Stimulated activated memory B cell treated with anti-CD40 and anti-IgM and Interleukin-4, amounts not matched to agents 10 μg/mL and 1 μg/mL and 100 μg/mL, for 72 hours (primary cell): ENCODE results near the gene CES4A.
A peak's percentile ranks its signal among the peaks of the same experiment; 100 is the strongest.
"Not testable (repeated sequence)": the region's sequence is repeated elsewhere in the genome, so short reads cannot be mapped to it uniquely, and the experiment has no call there.

Experiments used
- ATAC-seq: fragments of 150-1000 bp; cut with Tn5 transposase; 2 replicates; pipeline ENCODE4 v1.10.0; 2021
- H3K27ac Mint-ChIP-seq: one replicate; pipeline ENCODE4 v1.8.0; 2022; ENCODE audit warnings: mild to moderate bottlenecking, mixed read lengths
- H3K27me3 Mint-ChIP-seq: one replicate; pipeline ENCODE4 v1.8.0; 2022; ENCODE audit warnings: mixed read lengths
- H3K36me3 Mint-ChIP-seq: one replicate; pipeline ENCODE4 v1.8.0; 2022; ENCODE audit warnings: mixed read lengths
- H3K4me1 Mint-ChIP-seq: one replicate; pipeline ENCODE4 v1.8.0; 2022; ENCODE audit warnings: mixed read lengths
- H3K4me3 Mint-ChIP-seq: one replicate; pipeline ENCODE4 v1.8.0; 2022; ENCODE audit warnings: mild to moderate bottlenecking, moderate library complexity, mixed read lengths
- H3K9me3 Mint-ChIP-seq: one replicate; pipeline ENCODE4 v1.8.0; 2022; ENCODE audit warnings: mixed read lengths

CES4A gene

GRCh38 chr16:66970775-66971720 is 17.3 kb upstream of the CES4A start:
- Mint-ChIP-seq H3K4me1 (no peaks in the 10 kb centered on the region), H3K27me3 (peaks cover 11% of the 10 kb centered on the region), H3K9me3 (no peaks in the 10 kb centered on the region), H3K27ac (no peak overlapping the region), H3K4me3 (no peak overlapping the region), H3K36me3 (no peaks in the 10 kb centered on the region)
- no peak for ATAC-seq

GRCh38 chr16:66972983-66973382 is 15.4 kb upstream of the CES4A start:
- Mint-ChIP-seq H3K9me3 (no peaks in the 10 kb centered on the region), H3K4me1 (peaks cover 6% of the 10 kb centered on the region), H3K27ac (no peak overlapping the region), H3K27me3 (peaks cover 30% of the 10 kb centered on the region), H3K4me3 (no peak overlapping the region), H3K36me3 (no peaks in the 10 kb centered on the region)
- ATAC-seq = no peak

GRCh38 chr16:66973716-66974115 is 14.7 kb upstream of the CES4A start:
- H3K4me1 Mint-ChIP-seq = peaks cover 6% of the 10 kb centered on the region
- no peak overlapping the region for H3K4me3 Mint-ChIP-seq
- peaks cover 30% of the 10 kb centered on the region for H3K27me3 Mint-ChIP-seq
- ATAC-seq = no peak
- no peaks in the 10 kb centered on the region for H3K36me3 Mint-ChIP-seq
- no peak overlapping the region for H3K27ac Mint-ChIP-seq
- H3K9me3 Mint-ChIP-seq = no peaks in the 10 kb centered on the region

GRCh38 chr16:66974156-66974931 is 14.0 kb upstream of the CES4A start:
- not testable (repeated sequence) for H3K4me1 Mint-ChIP-seq, H3K27ac Mint-ChIP-seq, H3K9me3 Mint-ChIP-seq, ATAC-seq, H3K4me3 Mint-ChIP-seq, H3K36me3 Mint-ChIP-seq
- peaks cover 30% of the 10 kb centered on the region for H3K27me3 Mint-ChIP-seq

- H3K27me3 Mint-ChIP-seq = peaks cover 30% of the 10 kb centered on the region
- H3K36me3 Mint-ChIP-seq, ATAC-seq, H3K4me1 Mint-ChIP-seq, H3K27ac Mint-ChIP-seq, H3K9me3 Mint-ChIP-seq, H3K4me3 Mint-ChIP-seq: not testable (repeated sequence)
Measured at GRCh38 chr16:66974932-66975246, 13.5 kb upstream of the CES4A start.

- no peaks in the 10 kb centered on the region for H3K9me3 Mint-ChIP-seq
- no peaks in the 10 kb centered on the region for H3K36me3 Mint-ChIP-seq
- no peak for ATAC-seq
- H3K27me3 Mint-ChIP-seq = peaks cover 30% of the 10 kb centered on the region
- peaks cover 6% of the 10 kb centered on the region for H3K4me1 Mint-ChIP-seq
- no peak overlapping the region for H3K27ac Mint-ChIP-seq
- no peak overlapping the region for H3K4me3 Mint-ChIP-seq
Measured at GRCh38 chr16:66975302-66975893, 13.0 kb upstream of the CES4A start.

- Mint-ChIP-seq H3K27me3 (peaks cover 30% of the 10 kb centered on the region), H3K4me3 (no peak overlapping the region), H3K36me3 (no peaks in the 10 kb centered on the region), H3K4me1 (peaks cover 6% of the 10 kb centered on the region), H3K9me3 (no peaks in the 10 kb centered on the region), H3K27ac (no peak overlapping the region)
- no peak for ATAC-seq
Measured at GRCh38 chr16:66976746-66977145, 11.6 kb upstream of the CES4A start.

- Mint-ChIP-seq H3K36me3 (no peaks in the 10 kb centered on the region), H3K27me3 (peaks cover 30% of the 10 kb centered on the region), H3K9me3 (no peaks in the 10 kb centered on the region), H3K27ac (no peak overlapping the region), H3K4me3 (no peak overlapping the region), H3K4me1 (peaks cover 6% of the 10 kb centered on the region)
- peak; percentile 93 for ATAC-seq
Measured at GRCh38 chr16:66977341-66978113, 10.9 kb upstream of the CES4A start.

- no peak for ATAC-seq
- peaks cover 6% of the 10 kb centered on the region for H3K4me1 Mint-ChIP-seq
- H3K36me3 Mint-ChIP-seq = no peaks in the 10 kb centered on the region
- H3K4me3 Mint-ChIP-seq = no peak overlapping the region
- H3K9me3 Mint-ChIP-seq = no peaks in the 10 kb centered on the region
- peaks cover 30% of the 10 kb centered on the region for H3K27me3 Mint-ChIP-seq
- H3K27ac Mint-ChIP-seq = no peak overlapping the region
Measured at GRCh38 chr16:66979011-66979717, 9.2 kb upstream of the CES4A start.

GRCh38 chr16:66983033-66983432 is 5.4 kb upstream of the CES4A start:
- Mint-ChIP-seq H3K36me3 (no peaks in the 10 kb centered on the region), H3K4me3 (no peak overlapping the region), H3K4me1 (no peaks in the 10 kb centered on the region), H3K27me3 (peaks cover 9% of the 10 kb centered on the region), H3K9me3 (no peaks in the 10 kb centered on the region), H3K27ac (no peak overlapping the region)
- no peak for ATAC-seq

GRCh38 chr16:66984892-66985311 is 3.5 kb upstream of the CES4A start:
- H3K27me3 Mint-ChIP-seq = peaks cover 9% of the 10 kb centered on the region
- no peak for ATAC-seq

GRCh38 chr16:66986559-66986958 is 1.8 kb upstream of the CES4A start:
- H3K4me3 Mint-ChIP-seq = no peak overlapping the region
- H3K36me3 Mint-ChIP-seq = no peaks in the 10 kb centered on the region
- no peaks in the 10 kb centered on the region for H3K4me1 Mint-ChIP-seq
- no peak for ATAC-seq
- H3K27ac Mint-ChIP-seq = no peak overlapping the region
- no peaks in the 10 kb centered on the region for H3K9me3 Mint-ChIP-seq
- H3K27me3 Mint-ChIP-seq = peaks cover 10% of the 10 kb centered on the region

More at GRCh38 chr16:66984892-66985311, 3.5 kb upstream of the CES4A start:
- Mint-ChIP-seq H3K4me3 (no peak overlapping the region), H3K4me1 (no peaks in the 10 kb centered on the region), H3K9me3 (no peaks in the 10 kb centered on the region), H3K36me3 (no peaks in the 10 kb centered on the region), H3K27ac (no peak overlapping the region)

GRCh38 chr16:66991545-66992077 is 3.2 kb downstream of the CES4A start:
- H3K9me3 Mint-ChIP-seq = no peaks in the 10 kb centered on the region
- H3K36me3 Mint-ChIP-seq = no peaks in the 10 kb centered on the region
- H3K27ac Mint-ChIP-seq = no peak overlapping the region
- ATAC-seq = no peak
- H3K27me3 Mint-ChIP-seq = peaks cover 24% of the 10 kb centered on the region
- no peaks in the 10 kb centered on the region for H3K4me1 Mint-ChIP-seq
- H3K4me3 Mint-ChIP-seq = no peak overlapping the region

- H3K4me1 Mint-ChIP-seq, H3K4me3 Mint-ChIP-seq, H3K36me3 Mint-ChIP-seq, H3K9me3 Mint-ChIP-seq, ATAC-seq, H3K27ac Mint-ChIP-seq: not testable (repeated sequence)
- peaks cover 17% of the 10 kb centered on the region for H3K27me3 Mint-ChIP-seq
Measured at GRCh38 chr16:66993558-66993957, 5.2 kb downstream of the CES4A start.
